Left lung (tissue), 10 donors: ENCODE measurements around the gene VPS51. TPM values are rescaled to one million over a fixed set of nuclear protein-coding genes. Genes with fewer than 3 reads are reported as not detected.
A peak's percentile ranks its signal among the peaks of the same experiment; 100 is the strongest.

Experiments used
- ATAC-seq: fragments of 200-7000 bp; cut with Tn5 transposase; one replicate; pipeline ENCODE4 v1.9.1; 2020; ENCODE audit warnings: moderate library complexity
- DNase-seq, 4 donors: peaks; one replicate each; pipeline ENCODE4 v3.0.0-alpha.2; 2013 to 2020
- H3K27ac ChIP-seq, 2 donors: fragments of 200-600 bp; sonication (generic) in 1 of 2; one replicate each; pipeline versions ENCODE4 v1.5.0 to v1.8.0; 2020 to 2021
- H3K27me3 ChIP-seq, 2 donors: fragments of 200-600 bp; sonication (generic) in 1 of 2; one replicate each; pipeline versions ENCODE4 v1.5.0 to v1.8.0; 2020 to 2021
- H3K36me3 ChIP-seq, 2 donors: fragments of 200-600 bp; sonication (generic) in 1 of 2; one replicate each; pipeline versions ENCODE4 v1.5.0 to v1.8.0; 2020 to 2021
- H3K4me1 ChIP-seq, 2 donors: fragments of 200-600 bp; one replicate each; pipeline ENCODE4 v1.8.0; 2021
- H3K4me3 ChIP-seq, 2 donors: fragments of 200-600 bp; sonication (generic) in 1 of 2; one replicate each; pipeline versions ENCODE4 v1.5.0 to v1.8.0; 2020 to 2021; ENCODE audit warnings: mild to moderate bottlenecking in 1 of 2
- H3K9me3 ChIP-seq, 2 donors: fragments of 200-600 bp; sonication (generic) in 1 of 2; one replicate each; pipeline versions ENCODE4 v1.5.0 to v1.8.0; 2020 to 2021
- CTCF ChIP-seq, 2 donors: fragments of 200-600 bp; sonication (generic) in 1 of 2; IDR thresholded peaks; one replicate each; pipeline versions ENCODE4 v1.5.0 to v1.8.0; 2021; ENCODE audit warnings: antibody characterized with exemption in 2 of 2
- intact Hi-C, 2 donors: fragments of 100-400 bp; cut with DNase I; formaldehyde crosslinking; loops; one replicate each; pipeline versions ENCODE4 v1.11.2 to v1.14.2; 2022
- polyA plus RNA-seq, 6 donors: library from polyadenylated mRNA; unstranded; fragments of 120-200 nt; gene quantifications; one replicate each; pipeline ENCODE4 v1.2.1, GENCODE V29; 2013; ENCODE audit not compliant: insufficient read length in 6 of 6
- total RNA-seq, 2 donors: library from RNA; stranded (reverse); fragmentation: NEBNext Ultra II Directional; extraction: Animal tissue kit (Norgen Biotek cat#: 25700); gene quantifications; one replicate each; pipeline ENCODE4 v1.2.1, GENCODE V29; 2021
- donor health status: DM: no; HTN: yes; CAD: no.
- donor health status: DM: no; HTN: no; CAD: no.

Gene VPS51
- total and polyA plus RNA-seq, 8 donors = 79.4 to 143 (median 108) TPM

- Histone ChIP-seq H3K4me1 (peaks cover 14 to 28% of the 10 kb centered on the region in 2 donors), H3K27me3 (no peaks in the 10 kb centered on the region), H3K27ac (peak overlapping the region in 1 of 2 donors; percentile 85), H3K9me3 (no peaks in the 10 kb centered on the region), H3K36me3 (no peaks in the 10 kb centered on the region), H3K4me3 (no peak overlapping the region)
- intact Hi-C loops = no loop called here
- DNase-seq (no peak), ATAC-seq (no peak)
- TF ChIP-seq CTCF (IDR thresholded peaks at IDR 0.05) = no peak
These were observed 56.1 kb downstream of the VPS51 start for GRCh38 chr11:65152122-65152521.

DNA sequence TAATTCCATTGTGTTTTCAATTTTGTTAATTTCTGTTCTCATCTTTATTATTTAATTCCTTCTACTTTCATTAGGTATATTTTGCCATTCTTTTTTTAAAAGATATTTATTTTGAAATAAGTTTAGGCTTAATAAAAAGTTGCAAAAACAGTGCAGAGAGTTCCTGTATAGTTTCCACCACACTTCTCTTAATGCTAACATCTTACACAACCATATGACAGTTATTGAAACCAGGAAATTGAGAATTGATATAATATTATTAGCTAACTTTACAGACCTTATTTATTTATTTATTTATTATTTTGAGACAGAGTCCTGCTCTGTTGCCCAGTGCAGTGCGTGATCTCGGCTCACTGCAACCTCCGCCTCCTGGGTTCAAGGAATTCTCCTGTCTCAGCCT lies 60.2 kb downstream of the VPS51 start:
- TF ChIP-seq CTCF (IDR thresholded peaks at IDR 0.05) = no peak
- intact Hi-C loops = no loop called here
- Histone ChIP-seq H3K27ac (no peak overlapping the region), H3K4me3 (no peak overlapping the region), H3K27me3 (no peaks in the 10 kb centered on the region), H3K36me3 (no peaks in the 10 kb centered on the region), H3K9me3 (no peaks in the 10 kb centered on the region), H3K4me1 (peaks cover 0 to 7% of the 10 kb centered on the region in 2 donors)
- ATAC-seq (no peak), DNase-seq (no peak)

GRCh38 chr11:65156926-65157325 lies 60.9 kb downstream of the VPS51 start:
- Histone ChIP-seq H3K27me3 (no peaks in the 10 kb centered on the region), H3K9me3 (no peaks in the 10 kb centered on the region), H3K4me1 (peaks cover 0 to under 1% of the 10 kb centered on the region in 2 donors), H3K27ac (no peak overlapping the region), H3K4me3 (no peak overlapping the region), H3K36me3 (no peaks in the 10 kb centered on the region)
- DNase-seq (no peak), ATAC-seq (no peak)
- no peak for TF ChIP-seq CTCF (IDR thresholded peaks at IDR 0.05)
- intact Hi-C loops = no loop called here

GRCh38 chr11:65157336-65157735 lies 61.3 kb downstream of the VPS51 start:
- Histone ChIP-seq H3K9me3 (no peaks in the 10 kb centered on the region), H3K27me3 (no peaks in the 10 kb centered on the region), H3K4me1 (no peaks in the 10 kb centered on the region), H3K4me3 (no peak overlapping the region), H3K27ac (no peak overlapping the region), H3K36me3 (no peaks in the 10 kb centered on the region)
- no peak for TF ChIP-seq CTCF (IDR thresholded peaks at IDR 0.05)
- ATAC-seq (no peak), DNase-seq (no peak)
- intact Hi-C loops = no loop called here

GRCh38 chr11:65159012-65159411 lies 63.0 kb downstream of the VPS51 start:
- Histone ChIP-seq H3K27ac (no peak overlapping the region), H3K4me1 (no peaks in the 10 kb centered on the region), H3K4me3 (no peak overlapping the region), H3K36me3 (no peaks in the 10 kb centered on the region), H3K27me3 (no peaks in the 10 kb centered on the region), H3K9me3 (no peaks in the 10 kb centered on the region)
- TF ChIP-seq CTCF (IDR thresholded peaks at IDR 0.05) = no peak
- DNase-seq (no peak), ATAC-seq (no peak)
- intact Hi-C loops = no loop called here
